HL-60 (cell line): ENCODE results near the gene MS4A12.

ENCODE experiments used
- CTCF ChIP-seq: IDR thresholded peaks from one replicate; pipeline ENCODE4 v1.5.1; 2011; ENCODE audit warnings: low read length, control low read depth, inconsistent platforms; ENCODE audit not compliant: insufficient read depth
- GABPA ChIP-seq: IDR thresholded peaks from 2 replicates; pipeline ENCODE4 v1.6.1; 2012; ENCODE audit warnings: low read depth
- POLR2AphosphoS5 ChIP-seq: IDR thresholded peaks from 2 replicates; pipeline ENCODE4 v1.6.1; 2012; ENCODE audit warnings: low read depth
- SPI1 ChIP-seq: IDR thresholded peaks from 2 replicates; pipeline ENCODE4 v1.6.1; 2012; ENCODE audit warnings: low read depth, mild to moderate bottlenecking, borderline replicate concordance
- TF ChIP-seq, protein P1 (sequence below): IDR thresholded peaks from 2 replicates; pipeline ENCODE4 v1.6.1; 2012; ENCODE audit warnings: low read depth; ENCODE audit not compliant: insufficient replicate concordance

DNA sequence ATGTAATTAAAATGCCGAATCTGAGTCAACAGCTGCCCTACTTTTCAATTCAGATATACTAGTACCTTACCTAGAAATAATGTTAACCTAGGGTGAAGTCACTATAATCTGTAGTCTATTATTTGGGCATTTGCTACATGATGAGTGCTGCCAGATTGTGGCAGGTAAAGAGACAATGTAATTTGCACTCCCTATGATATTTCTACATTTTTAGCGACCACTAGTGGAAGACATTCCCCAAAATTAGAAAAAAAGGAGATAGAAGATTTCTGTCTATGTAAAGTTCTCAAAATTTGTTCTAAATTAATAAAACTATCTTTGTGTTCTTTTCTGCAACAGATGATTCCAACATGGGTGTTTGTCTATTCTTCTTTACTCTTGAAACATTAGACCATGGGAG is 22.9 kb upstream of the MS4A12 start:
- TF ChIP-seq CTCF (no peak), POLR2AphosphoS5 (no peak), GABPA (no peak), SPI1 (no peak)
- TF ChIP-seq, protein P1, sequence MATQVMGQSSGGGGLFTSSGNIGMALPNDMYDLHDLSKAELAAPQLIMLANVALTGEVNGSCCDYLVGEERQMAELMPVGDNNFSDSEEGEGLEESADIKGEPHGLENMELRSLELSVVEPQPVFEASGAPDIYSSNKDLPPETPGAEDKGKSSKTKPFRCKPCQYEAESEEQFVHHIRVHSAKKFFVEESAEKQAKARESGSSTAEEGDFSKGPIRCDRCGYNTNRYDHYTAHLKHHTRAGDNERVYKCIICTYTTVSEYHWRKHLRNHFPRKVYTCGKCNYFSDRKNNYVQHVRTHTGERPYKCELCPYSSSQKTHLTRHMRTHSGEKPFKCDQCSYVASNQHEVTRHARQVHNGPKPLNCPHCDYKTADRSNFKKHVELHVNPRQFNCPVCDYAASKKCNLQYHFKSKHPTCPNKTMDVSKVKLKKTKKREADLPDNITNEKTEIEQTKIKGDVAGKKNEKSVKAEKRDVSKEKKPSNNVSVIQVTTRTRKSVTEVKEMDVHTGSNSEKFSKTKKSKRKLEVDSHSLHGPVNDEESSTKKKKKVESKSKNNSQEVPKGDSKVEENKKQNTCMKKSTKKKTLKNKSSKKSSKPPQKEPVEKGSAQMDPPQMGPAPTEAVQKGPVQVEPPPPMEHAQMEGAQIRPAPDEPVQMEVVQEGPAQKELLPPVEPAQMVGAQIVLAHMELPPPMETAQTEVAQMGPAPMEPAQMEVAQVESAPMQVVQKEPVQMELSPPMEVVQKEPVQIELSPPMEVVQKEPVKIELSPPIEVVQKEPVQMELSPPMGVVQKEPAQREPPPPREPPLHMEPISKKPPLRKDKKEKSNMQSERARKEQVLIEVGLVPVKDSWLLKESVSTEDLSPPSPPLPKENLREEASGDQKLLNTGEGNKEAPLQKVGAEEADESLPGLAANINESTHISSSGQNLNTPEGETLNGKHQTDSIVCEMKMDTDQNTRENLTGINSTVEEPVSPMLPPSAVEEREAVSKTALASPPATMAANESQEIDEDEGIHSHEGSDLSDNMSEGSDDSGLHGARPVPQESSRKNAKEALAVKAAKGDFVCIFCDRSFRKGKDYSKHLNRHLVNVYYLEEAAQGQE, result no peak
